HepG2 (cell line): ENCODE data around the gene ARSJ.

Experiments used
- ADNP ChIP-seq: sonication (generic); formaldehyde crosslinking; IDR thresholded peaks from 2 replicates; pipeline ENCODE4 v1.4.0; 2020; ENCODE audit warnings: missing genetic modification reagents
- BHLHE40 ChIP-seq: IDR thresholded peaks from 2 replicates; pipeline ENCODE4 v1.6.1; 2011; ENCODE audit warnings: low read length, improper control_type of control experiment
- HMG20B ChIP-seq: conservative IDR thresholded peaks from 2 replicates; pipeline ENCODE4 v1.6.1; 2016; ENCODE audit warnings: missing genetic modification reagents, missing compliant biosample characterization
- JUN ChIP-seq: sonication (generic); formaldehyde crosslinking; IDR thresholded peaks from 2 replicates; pipeline ENCODE4 v1.4.0; 2020; ENCODE audit warnings: mild to moderate bottlenecking, missing genetic modification reagents
- NFKB2 ChIP-seq: sonication (generic); formaldehyde crosslinking; IDR thresholded peaks from 2 replicates; pipeline ENCODE4 v1.4.0; 2020; ENCODE audit warnings: missing genetic modification reagents, borderline replicate concordance
- TBP ChIP-seq: sonication (generic); formaldehyde crosslinking; IDR thresholded peaks from 2 replicates; pipeline ENCODE4 v1.5.0; 2020; ENCODE audit warnings: missing genetic modification reagents
- ZNF138 ChIP-seq: sonication (generic); formaldehyde crosslinking; IDR thresholded peaks from 2 replicates; pipeline ENCODE4 v1.5.0; 2020; ENCODE audit warnings: mild to moderate bottlenecking, low read depth, missing genetic modification reagents
- TF ChIP-seq, protein P1 (sequence below): sonication (generic); formaldehyde crosslinking; IDR thresholded peaks from 2 replicates; pipeline ENCODE4 v1.5.0; 2020; ENCODE audit warnings: mild to moderate bottlenecking, missing genetic modification reagents, moderate library complexity
- TF ChIP-seq, protein P2 (sequence below): sonication (generic); formaldehyde crosslinking; IDR thresholded peaks from 2 replicates; pipeline ENCODE4 v1.4.0; 2020; ENCODE audit warnings: mild to moderate bottlenecking, missing genetic modification reagents, borderline replicate concordance
- TF ChIP-seq, protein P3 (sequence below): IDR thresholded peaks from 2 replicates; pipeline ENCODE4 v1.6.1; 2016
- TF ChIP-seq, protein P4 (sequence below): sonication (generic); formaldehyde crosslinking; IDR thresholded peaks from 2 replicates; pipeline ENCODE4 v1.4.0; 2020; ENCODE audit warnings: missing genetic modification reagents

DNA sequence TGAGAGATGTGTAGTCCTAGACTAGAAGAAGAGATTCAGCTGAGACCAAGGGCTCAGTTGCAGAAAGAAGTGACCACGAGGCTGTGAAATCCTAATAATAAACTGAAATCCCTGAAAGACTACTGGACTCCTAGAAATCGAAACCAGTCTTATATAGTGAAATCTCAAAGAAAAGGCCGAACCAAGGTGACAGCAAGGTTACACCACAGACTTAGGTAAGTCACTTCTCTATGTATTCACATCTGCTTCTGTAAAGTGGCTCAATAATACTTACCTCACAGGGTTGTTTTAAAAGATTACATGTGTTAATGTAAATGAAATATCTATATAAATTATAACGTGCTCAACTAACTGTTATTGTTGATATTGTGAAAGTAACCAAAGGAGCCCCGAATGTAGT is 60.3 kb downstream of the ARSJ start:
- TF ChIP-seq, protein P1, sequence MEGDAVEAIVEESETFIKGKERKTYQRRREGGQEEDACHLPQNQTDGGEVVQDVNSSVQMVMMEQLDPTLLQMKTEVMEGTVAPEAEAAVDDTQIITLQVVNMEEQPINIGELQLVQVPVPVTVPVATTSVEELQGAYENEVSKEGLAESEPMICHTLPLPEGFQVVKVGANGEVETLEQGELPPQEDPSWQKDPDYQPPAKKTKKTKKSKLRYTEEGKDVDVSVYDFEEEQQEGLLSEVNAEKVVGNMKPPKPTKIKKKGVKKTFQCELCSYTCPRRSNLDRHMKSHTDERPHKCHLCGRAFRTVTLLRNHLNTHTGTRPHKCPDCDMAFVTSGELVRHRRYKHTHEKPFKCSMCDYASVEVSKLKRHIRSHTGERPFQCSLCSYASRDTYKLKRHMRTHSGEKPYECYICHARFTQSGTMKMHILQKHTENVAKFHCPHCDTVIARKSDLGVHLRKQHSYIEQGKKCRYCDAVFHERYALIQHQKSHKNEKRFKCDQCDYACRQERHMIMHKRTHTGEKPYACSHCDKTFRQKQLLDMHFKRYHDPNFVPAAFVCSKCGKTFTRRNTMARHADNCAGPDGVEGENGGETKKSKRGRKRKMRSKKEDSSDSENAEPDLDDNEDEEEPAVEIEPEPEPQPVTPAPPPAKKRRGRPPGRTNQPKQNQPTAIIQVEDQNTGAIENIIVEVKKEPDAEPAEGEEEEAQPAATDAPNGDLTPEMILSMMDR, result no peak
- TF ChIP-seq JUN (CRISPR knock-in tag) (no peak), NFKB2 (CRISPR knock-in tag) (no peak), ZNF138 (CRISPR knock-in tag) (no peak), TBP (no peak), BHLHE40 (no peak), ADNP (no peak), HMG20B (CRISPR knock-in tag) (no peak)
- TF ChIP-seq, protein P2, sequence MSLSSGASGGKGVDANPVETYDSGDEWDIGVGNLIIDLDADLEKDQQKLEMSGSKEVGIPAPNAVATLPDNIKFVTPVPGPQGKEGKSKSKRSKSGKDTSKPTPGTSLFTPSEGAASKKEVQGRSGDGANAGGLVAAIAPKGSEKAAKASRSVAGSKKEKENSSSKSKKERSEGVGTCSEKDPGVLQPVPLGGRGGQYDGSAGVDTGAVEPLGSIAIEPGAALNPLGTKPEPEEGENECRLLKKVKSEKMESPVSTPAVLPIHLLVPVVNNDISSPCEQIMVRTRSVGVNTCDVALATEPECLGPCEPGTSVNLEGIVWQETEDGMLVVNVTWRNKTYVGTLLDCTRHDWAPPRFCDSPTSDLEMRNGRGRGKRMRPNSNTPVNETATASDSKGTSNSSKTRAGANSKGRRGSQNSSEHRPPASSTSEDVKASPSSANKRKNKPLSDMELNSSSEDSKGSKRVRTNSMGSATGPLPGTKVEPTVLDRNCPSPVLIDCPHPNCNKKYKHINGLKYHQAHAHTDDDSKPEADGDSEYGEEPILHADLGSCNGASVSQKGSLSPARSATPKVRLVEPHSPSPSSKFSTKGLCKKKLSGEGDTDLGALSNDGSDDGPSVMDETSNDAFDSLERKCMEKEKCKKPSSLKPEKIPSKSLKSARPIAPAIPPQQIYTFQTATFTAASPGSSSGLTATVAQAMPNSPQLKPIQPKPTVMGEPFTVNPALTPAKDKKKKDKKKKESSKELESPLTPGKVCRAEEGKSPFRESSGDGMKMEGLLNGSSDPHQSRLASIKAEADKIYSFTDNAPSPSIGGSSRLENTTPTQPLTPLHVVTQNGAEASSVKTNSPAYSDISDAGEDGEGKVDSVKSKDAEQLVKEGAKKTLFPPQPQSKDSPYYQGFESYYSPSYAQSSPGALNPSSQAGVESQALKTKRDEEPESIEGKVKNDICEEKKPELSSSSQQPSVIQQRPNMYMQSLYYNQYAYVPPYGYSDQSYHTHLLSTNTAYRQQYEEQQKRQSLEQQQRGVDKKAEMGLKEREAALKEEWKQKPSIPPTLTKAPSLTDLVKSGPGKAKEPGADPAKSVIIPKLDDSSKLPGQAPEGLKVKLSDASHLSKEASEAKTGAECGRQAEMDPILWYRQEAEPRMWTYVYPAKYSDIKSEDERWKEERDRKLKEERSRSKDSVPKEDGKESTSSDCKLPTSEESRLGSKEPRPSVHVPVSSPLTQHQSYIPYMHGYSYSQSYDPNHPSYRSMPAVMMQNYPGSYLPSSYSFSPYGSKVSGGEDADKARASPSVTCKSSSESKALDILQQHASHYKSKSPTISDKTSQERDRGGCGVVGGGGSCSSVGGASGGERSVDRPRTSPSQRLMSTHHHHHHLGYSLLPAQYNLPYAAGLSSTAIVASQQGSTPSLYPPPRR (CRISPR knock-in tag), result no peak
- TF ChIP-seq, protein P3, sequence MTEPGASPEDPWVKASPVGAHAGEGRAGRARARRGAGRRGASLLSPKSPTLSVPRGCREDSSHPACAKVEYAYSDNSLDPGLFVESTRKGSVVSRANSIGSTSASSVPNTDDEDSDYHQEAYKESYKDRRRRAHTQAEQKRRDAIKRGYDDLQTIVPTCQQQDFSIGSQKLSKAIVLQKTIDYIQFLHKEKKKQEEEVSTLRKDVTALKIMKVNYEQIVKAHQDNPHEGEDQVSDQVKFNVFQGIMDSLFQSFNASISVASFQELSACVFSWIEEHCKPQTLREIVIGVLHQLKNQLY (CRISPR knock-in tag), result no peak
- TF ChIP-seq, protein P4, sequence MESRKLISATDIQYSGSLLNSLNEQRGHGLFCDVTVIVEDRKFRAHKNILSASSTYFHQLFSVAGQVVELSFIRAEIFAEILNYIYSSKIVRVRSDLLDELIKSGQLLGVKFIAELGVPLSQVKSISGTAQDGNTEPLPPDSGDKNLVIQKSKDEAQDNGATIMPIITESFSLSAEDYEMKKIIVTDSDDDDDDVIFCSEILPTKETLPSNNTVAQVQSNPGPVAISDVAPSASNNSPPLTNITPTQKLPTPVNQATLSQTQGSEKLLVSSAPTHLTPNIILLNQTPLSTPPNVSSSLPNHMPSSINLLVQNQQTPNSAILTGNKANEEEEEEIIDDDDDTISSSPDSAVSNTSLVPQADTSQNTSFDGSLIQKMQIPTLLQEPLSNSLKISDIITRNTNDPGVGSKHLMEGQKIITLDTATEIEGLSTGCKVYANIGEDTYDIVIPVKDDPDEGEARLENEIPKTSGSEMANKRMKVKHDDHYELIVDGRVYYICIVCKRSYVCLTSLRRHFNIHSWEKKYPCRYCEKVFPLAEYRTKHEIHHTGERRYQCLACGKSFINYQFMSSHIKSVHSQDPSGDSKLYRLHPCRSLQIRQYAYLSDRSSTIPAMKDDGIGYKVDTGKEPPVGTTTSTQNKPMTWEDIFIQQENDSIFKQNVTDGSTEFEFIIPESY (CRISPR knock-in tag), result no peak
